Endodermal cell (in vitro differentiated cells): ENCODE results near the gene GPR160. TPM values are rescaled to one million over a fixed set of nuclear protein-coding genes. Genes with fewer than 3 reads are reported as not detected.

ENCODE experiments used
- DNase-seq: peaks from one replicate; pipeline ENCODE4 v3.0.0-alpha.2; 2017
- H3K27ac ChIP-seq: 2 replicates; pipeline ENCODE4 v1.5.1; 2013; ENCODE audit warnings: mild to moderate bottlenecking, low read depth, low read length, moderate library complexity
- H3K27me3 ChIP-seq: 2 replicates; pipeline ENCODE4 v1.6.1; 2013; ENCODE audit warnings: mild to moderate bottlenecking, low read length, moderate library complexity; ENCODE audit not compliant: insufficient read depth, control insufficient read depth, poor library complexity, severe bottlenecking
- H3K36me3 ChIP-seq: 2 replicates; pipeline ENCODE4 v1.7.0; 2013; ENCODE audit warnings: mild to moderate bottlenecking, low read length, moderate library complexity; ENCODE audit not compliant: control insufficient read depth, insufficient read depth
- H3K4me1 ChIP-seq: one replicate; pipeline ENCODE4 v1.7.0; 2013; ENCODE audit warnings: low read length; ENCODE audit not compliant: control insufficient read depth, insufficient read depth
- H3K4me3 ChIP-seq: 2 replicates; pipeline ENCODE4 v1.5.1; 2013; ENCODE audit warnings: mild to moderate bottlenecking, low read length, moderate library complexity
- H3K9ac ChIP-seq: 2 replicates; pipeline ENCODE4 v1.6.1; 2013; ENCODE audit warnings: mild to moderate bottlenecking, low read length, moderate library complexity; ENCODE audit not compliant: poor library complexity, severe bottlenecking; ENCODE audit errors: extremely low read depth
- H3K9me3 ChIP-seq: 2 replicates; pipeline ENCODE4 v1.6.1; 2013; ENCODE audit warnings: mild to moderate bottlenecking, low read length, moderate library complexity; ENCODE audit not compliant: control insufficient read depth
- H3K27ac Mint-ChIP-seq: 2 replicates; pipeline ENCODE4 v1.8.0; 2020; ENCODE audit warnings: mixed read lengths
- H3K27me3 Mint-ChIP-seq: 2 replicates; pipeline ENCODE4 v1.8.0; 2021; ENCODE audit warnings: mild to moderate bottlenecking, mixed read lengths; ENCODE audit not compliant: insufficient read depth
- H3K36me3 Mint-ChIP-seq: 2 replicates; pipeline ENCODE4 v1.8.0; 2020; ENCODE audit warnings: low read depth, mixed read lengths
- H3K4me1 Mint-ChIP-seq: 2 replicates; pipeline ENCODE4 v1.8.0; 2020; ENCODE audit warnings: mixed read lengths
- H3K4me3 Mint-ChIP-seq: 2 replicates; pipeline ENCODE4 v1.8.0; 2020; ENCODE audit warnings: mild to moderate bottlenecking, moderate library complexity, mixed read lengths
- H3K9me3 Mint-ChIP-seq: 2 replicates; pipeline ENCODE4 v1.8.0; 2020; ENCODE audit warnings: mild to moderate bottlenecking, mixed read lengths
- WGBS, 2 experiments: methylation state at CpG; one replicate each; pipeline versions ENCODE4 v1.1.5 to v1.1.7; 2013; ENCODE audit warnings: missing lambda C conversion rate in 2 of 2, mixed read lengths in 1 of 2; ENCODE audit not compliant: insufficient coverage in 1 of 2, insufficient read length in 1 of 2; 5-methylcytosine and 5-hydroxymethylcytosine counted together
- total RNA-seq, 2 donors: library from RNA; stranded (reverse); fragmentation: NEBNext Ultra II Directional in 1 of 2; extraction: Animal tissue kit (Norgen Biotek cat#: 25700) in 1 of 2; gene quantifications; 2 replicates in 1 of 2; 3 replicates in 1 of 2; pipeline ENCODE4 v1.2.1, GENCODE V29; 2021
- TF ChIP-seq, protein P1 (sequence below): fragments of 200-600 bp; sonication (generic); conservative IDR thresholded peaks from 2 replicates; pipeline ENCODE4 v1.5.0; 2021; ENCODE audit warnings: antibody characterized with exemption, mild to moderate bottlenecking

GPR160 gene
- total RNA-seq, 2 donors from 2014 or later: 6.9 to 8.6 TPM

DNA sequence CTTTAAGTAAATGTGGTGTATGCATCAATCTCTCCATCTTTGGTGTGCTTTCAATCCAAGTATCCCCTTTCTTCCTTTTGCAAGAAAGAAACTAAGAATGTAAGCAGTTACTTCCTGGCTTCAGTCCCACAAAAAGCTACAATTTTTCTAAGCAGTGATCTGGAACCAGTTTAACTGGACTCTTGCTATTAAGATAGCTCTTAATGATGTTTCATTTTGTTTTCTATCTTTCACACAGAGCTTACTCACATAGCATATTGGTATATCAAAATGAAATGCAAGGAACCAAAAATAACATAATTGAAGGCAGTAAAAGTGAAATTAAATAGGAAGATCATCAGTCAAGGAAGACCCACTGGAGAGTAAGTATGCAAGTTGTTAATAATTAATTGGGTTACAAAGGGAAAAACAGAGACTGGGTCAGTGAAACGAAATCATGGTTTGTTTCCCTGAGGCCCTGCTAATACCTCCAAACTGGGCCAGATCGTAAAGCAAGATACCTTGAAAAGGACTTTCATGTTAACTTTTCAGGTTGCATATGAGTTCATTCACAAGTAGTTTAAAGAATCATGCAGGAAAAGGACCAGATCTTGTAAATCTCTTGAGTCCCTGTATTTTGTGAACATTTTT lies 41.9 kb downstream of the GPR160 start:
- DNase-seq: no peak
- no peaks in the 10 kb centered on the region for H3K27me3 ChIP-seq
- Mint-ChIP-seq H3K9me3 (no peaks in the 10 kb centered on the region), H3K4me1 (peaks cover 11% of the 10 kb centered on the region), H3K27ac (peak overlapping the region; percentile 14), H3K4me3 (no peak overlapping the region), H3K27me3 (no peaks in the 10 kb centered on the region), H3K36me3 (peaks cover 15% of the 10 kb centered on the region)
- 83 to 84% methylated on average over 2 of the region's 2 CpGs for WGBS, 2 experiments
- no peak overlapping the region for H3K27ac ChIP-seq
- H3K9ac ChIP-seq: no peak overlapping the region
- no peak overlapping the region for H3K4me3 ChIP-seq
- TF ChIP-seq, protein P1, sequence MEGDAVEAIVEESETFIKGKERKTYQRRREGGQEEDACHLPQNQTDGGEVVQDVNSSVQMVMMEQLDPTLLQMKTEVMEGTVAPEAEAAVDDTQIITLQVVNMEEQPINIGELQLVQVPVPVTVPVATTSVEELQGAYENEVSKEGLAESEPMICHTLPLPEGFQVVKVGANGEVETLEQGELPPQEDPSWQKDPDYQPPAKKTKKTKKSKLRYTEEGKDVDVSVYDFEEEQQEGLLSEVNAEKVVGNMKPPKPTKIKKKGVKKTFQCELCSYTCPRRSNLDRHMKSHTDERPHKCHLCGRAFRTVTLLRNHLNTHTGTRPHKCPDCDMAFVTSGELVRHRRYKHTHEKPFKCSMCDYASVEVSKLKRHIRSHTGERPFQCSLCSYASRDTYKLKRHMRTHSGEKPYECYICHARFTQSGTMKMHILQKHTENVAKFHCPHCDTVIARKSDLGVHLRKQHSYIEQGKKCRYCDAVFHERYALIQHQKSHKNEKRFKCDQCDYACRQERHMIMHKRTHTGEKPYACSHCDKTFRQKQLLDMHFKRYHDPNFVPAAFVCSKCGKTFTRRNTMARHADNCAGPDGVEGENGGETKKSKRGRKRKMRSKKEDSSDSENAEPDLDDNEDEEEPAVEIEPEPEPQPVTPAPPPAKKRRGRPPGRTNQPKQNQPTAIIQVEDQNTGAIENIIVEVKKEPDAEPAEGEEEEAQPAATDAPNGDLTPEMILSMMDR: no peak
- peaks cover 7% of the 10 kb centered on the region for H3K4me1 ChIP-seq
- H3K36me3 ChIP-seq: no peaks in the 10 kb centered on the region
- H3K9me3 ChIP-seq: no peaks in the 10 kb centered on the region

DNA sequence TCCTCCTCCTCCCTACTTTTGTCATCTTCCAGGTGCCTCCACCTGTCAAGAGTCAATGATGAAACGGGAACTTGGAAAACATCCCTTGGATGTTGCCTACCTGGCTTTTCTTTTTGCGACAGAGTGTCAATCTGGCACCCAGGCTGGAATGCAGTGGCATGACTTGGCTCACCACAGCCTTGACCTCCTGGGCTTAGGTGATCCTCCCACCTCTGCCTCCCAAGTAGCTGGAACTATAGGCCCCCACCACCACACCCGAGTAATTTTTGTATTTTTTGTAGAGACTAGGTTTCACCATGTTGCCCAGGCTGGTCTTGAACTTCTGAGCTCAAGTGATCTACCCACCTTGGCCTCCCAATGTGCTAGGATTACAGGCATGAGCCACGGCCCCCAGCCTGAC lies 42.8 kb downstream of the GPR160 start:
- H3K9me3 ChIP-seq: no peaks in the 10 kb centered on the region
- H3K27ac Mint-ChIP-seq: no peak overlapping the region
- no peaks in the 10 kb centered on the region for H3K27me3 Mint-ChIP-seq
- no peak for DNase-seq
- H3K4me3 Mint-ChIP-seq: no peak overlapping the region
- H3K4me1 ChIP-seq: peaks cover 7% of the 10 kb centered on the region
- H3K27ac ChIP-seq: no peak overlapping the region
- H3K4me1 Mint-ChIP-seq: peaks cover 11% of the 10 kb centered on the region
- no peaks in the 10 kb centered on the region for H3K9me3 Mint-ChIP-seq
- H3K36me3 ChIP-seq: peaks cover 6% of the 10 kb centered on the region
- H3K9ac ChIP-seq: no peak overlapping the region
- WGBS, 2 experiments: 90 to 92% methylated on average over 2 to 4 of the region's 4 CpGs
- no peak overlapping the region for H3K4me3 ChIP-seq
- H3K36me3 Mint-ChIP-seq: peaks cover 18% of the 10 kb centered on the region
- TF ChIP-seq, protein P1: no peak
- H3K27me3 ChIP-seq: no peaks in the 10 kb centered on the region

DNA sequence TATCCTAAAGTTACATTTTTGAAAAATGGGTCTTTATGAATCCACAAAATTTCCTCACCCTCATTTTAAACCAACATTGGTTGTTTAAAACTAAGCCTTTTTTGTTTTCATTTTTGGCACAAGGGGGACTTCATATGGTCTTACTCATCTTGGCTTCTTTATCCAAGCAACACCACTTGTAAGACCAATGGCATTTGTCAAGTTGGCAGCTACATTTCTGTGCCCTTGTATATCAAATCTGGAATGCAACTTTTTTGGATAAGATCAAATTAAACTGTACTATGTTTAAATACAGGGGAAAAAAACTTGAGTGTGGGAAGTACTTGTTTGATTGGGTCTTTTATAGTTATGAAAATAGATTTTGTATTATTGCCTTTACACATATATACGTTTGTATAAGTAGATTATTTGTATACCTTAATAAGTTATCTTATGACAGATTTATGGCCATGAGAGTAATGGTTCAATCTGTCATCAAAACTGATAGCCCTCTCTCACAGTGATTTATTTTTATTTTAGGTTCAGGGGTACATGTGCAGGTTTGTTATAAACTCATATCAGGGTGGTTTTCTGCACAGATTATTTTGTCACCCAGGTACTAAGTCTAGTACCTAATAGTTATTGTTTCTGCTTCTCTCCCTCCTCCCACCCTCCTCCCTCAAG lies 43.4 kb downstream of the GPR160 start:
- Histone ChIP-seq H3K27ac (no peak overlapping the region), H3K27me3 (no peaks in the 10 kb centered on the region), H3K4me1 (peaks cover 7% of the 10 kb centered on the region), H3K9me3 (no peaks in the 10 kb centered on the region), H3K36me3 (peaks cover 12% of the 10 kb centered on the region), H3K9ac (no peak overlapping the region), H3K4me3 (no peak overlapping the region)
- WGBS, 2 experiments: no CpG with 5 or more reads among the region's 1 CpG
- Mint-ChIP-seq H3K27me3 (no peaks in the 10 kb centered on the region), H3K36me3 (peaks cover 19% of the 10 kb centered on the region), H3K27ac (no peak overlapping the region), H3K4me1 (peaks cover 11% of the 10 kb centered on the region), H3K4me3 (no peak overlapping the region), H3K9me3 (no peaks in the 10 kb centered on the region)
- DNase-seq: no peak
- TF ChIP-seq, protein P1: no peak
